ENCODE data around the gene HJURP.

Gene HJURP

DNA sequence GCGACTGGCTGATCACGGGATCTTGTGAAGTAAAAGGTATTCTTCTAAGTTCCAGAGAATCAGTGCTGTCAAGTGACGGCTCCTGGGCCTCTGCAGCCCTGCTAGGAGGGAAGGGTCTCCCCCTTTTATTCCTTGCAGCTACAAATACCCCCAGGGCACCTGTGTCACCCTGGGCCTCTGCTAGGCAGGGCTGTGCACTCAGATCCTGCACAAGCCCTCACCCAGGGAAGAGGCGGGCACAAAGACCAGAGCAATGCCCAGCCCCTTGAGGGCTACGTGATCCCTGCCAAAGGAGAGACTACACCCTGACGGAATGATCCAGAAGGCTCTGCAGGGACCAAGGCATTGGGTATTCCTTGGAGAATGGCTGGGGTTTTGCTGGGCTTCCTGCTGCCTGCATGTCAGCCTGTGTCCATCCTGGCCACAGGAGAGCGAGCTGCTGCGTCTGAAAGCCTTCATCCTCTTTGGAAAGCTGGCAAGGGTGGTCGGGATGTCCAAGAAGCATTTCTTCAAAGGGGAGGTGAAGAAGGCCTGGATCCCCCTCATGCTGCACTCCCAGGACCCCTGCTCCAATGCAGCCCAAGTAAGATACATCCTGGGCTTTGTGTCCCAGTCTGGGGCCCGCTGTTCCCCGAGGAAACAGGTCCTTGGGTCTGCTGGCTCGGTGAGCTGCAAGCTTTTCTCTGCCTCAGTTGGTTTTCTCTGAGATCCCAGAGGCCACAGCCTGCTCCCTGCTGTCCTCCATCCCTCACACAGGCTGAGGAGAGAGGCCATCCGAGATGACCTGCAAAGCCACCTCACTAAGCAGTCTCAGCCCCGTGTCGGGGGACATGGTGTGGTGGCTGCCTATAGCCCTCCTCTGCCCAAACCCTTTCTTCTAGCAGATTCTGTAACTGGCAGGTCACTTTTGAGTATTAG, 24.9 kb downstream of the HJURP start:
- Histone ChIP-seq H3K27me3 (replicated peaks; ENCODE audit: control insufficient read depth, insufficient read depth, low read length) (peaks cover 10% of the 10 kb centered on the region), H3K9me3 (ENCODE audit: control insufficient read depth, low read length) (peaks cover 8% of the 10 kb centered on the region), H3K4me3 (ENCODE audit: low read length) (no peak overlapping the region), H3K9ac (ENCODE audit: low read length) (no peak overlapping the region), H3K4me1 (ENCODE audit: control insufficient read depth, insufficient read depth, low read length) (peaks cover 17% of the 10 kb centered on the region), H3K36me3 (ENCODE audit: control insufficient read depth, insufficient read depth, low read length, severe bottlenecking) (no peaks in the 10 kb centered on the region)
- no peak for DNase-seq (ENCODE audit: low read depth)

DNA sequence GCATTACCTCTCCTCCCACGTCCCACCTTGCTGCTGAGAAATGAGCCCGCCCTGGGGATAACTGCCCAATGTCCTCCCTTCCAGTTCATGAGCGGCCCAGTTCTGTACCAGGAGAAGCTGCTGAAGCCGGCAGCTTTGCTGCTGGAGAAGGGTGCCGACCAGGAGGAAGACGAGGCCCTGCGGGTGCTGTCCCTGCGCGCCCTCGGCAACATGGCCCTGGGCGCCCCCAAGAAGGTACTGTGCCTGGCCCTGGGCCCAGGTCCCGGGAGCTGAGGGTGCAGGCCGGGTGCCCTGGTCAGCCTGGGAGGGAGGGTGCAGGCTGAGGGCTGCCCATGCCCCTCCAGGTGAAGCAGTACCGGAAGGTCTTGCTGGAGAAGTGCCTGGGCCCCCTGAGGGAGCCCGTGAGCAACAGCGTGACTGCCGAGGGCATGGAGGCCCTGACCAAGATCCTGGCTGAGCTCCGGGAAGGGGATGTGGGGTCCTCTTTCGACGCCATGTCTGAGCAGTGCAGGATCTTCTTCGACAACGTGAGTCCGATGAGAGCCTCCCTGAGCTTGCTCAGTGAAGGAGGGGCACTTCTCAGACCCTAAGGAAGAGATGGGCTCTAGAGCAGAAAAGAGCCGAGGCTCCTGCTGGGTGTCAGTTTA, 25.7 kb downstream of the HJURP start:
- Histone ChIP-seq H3K4me3 (ENCODE audit: low read length) (no peak overlapping the region), H3K9me3 (ENCODE audit: control insufficient read depth, low read length) (peaks cover 8% of the 10 kb centered on the region), H3K4me1 (ENCODE audit: control insufficient read depth, insufficient read depth, low read length) (peaks cover 12% of the 10 kb centered on the region), H3K9ac (ENCODE audit: low read length) (no peak overlapping the region), H3K36me3 (ENCODE audit: control insufficient read depth, insufficient read depth, low read length, severe bottlenecking) (no peaks in the 10 kb centered on the region), H3K27me3 (replicated peaks; ENCODE audit: control insufficient read depth, insufficient read depth, low read length) (peaks cover 10% of the 10 kb centered on the region)
- no peak for DNase-seq (ENCODE audit: low read depth)

DNA sequence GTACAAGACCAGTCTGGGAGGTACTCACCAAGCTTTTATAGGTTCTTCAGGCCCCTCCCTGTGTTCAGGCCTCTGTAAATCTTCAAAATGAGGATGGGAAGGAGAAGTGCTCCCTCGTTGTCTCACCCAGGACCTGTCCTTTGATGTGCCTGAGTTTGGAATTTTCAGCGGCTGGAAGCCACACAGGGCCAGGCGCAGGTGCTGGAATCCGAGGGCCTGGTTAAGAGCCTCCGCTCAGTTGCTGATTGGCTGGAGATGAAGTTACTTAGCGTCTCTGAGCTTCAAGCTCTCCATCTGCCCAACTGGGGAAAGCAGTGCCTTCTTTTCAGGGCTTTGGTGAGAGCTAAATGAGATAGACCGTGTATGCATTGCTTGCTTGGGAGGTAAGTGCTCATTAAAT, 30.0 kb downstream of the HJURP start:
- Histone ChIP-seq H3K4me1 (ENCODE audit: control insufficient read depth, insufficient read depth, low read length) (peaks cover 4% of the 10 kb centered on the region), H3K4me3 (ENCODE audit: low read length) (no peak overlapping the region), H3K9ac (ENCODE audit: low read length) (no peak overlapping the region), H3K9me3 (ENCODE audit: control insufficient read depth, low read length) (peaks cover 8% of the 10 kb centered on the region), H3K36me3 (ENCODE audit: control insufficient read depth, insufficient read depth, low read length, severe bottlenecking) (no peaks in the 10 kb centered on the region), H3K27me3 (replicated peaks; ENCODE audit: control insufficient read depth, insufficient read depth, low read length) (peaks cover 10% of the 10 kb centered on the region)
- DNase-seq (ENCODE audit: low read depth), result no peak

DNA sequence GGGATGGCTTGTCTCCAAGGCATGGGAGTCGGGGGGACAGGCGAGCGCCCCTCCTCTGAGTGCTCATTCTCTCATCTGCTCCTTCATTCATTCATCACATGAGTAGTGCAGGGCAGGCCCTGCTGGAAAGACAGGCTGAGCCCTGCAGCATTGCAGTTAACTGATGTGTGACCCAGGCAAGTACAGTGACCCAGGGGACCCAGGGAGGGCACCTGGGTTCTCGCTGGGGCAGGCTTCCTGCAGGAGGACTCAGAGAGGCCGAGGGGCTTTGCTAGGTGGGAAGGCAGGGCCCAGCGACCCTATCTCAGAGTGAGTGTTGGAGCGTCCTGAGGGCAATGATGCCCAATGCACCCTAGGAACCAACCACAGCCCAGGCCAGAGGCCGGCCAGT, 30.6 kb downstream of the HJURP start:
- Histone ChIP-seq H3K36me3 (ENCODE audit: control insufficient read depth, insufficient read depth, low read length, severe bottlenecking) (no peaks in the 10 kb centered on the region), H3K4me1 (ENCODE audit: control insufficient read depth, insufficient read depth, low read length) (peaks cover 4% of the 10 kb centered on the region), H3K27me3 (replicated peaks; ENCODE audit: control insufficient read depth, insufficient read depth, low read length) (peaks cover 4% of the 10 kb centered on the region), H3K9me3 (ENCODE audit: control insufficient read depth, low read length) (peaks cover 8% of the 10 kb centered on the region), H3K9ac (ENCODE audit: low read length) (no peak overlapping the region), H3K4me3 (ENCODE audit: low read length) (no peak overlapping the region)
- DNase-seq (ENCODE audit: low read depth), result no peak

DNA sequence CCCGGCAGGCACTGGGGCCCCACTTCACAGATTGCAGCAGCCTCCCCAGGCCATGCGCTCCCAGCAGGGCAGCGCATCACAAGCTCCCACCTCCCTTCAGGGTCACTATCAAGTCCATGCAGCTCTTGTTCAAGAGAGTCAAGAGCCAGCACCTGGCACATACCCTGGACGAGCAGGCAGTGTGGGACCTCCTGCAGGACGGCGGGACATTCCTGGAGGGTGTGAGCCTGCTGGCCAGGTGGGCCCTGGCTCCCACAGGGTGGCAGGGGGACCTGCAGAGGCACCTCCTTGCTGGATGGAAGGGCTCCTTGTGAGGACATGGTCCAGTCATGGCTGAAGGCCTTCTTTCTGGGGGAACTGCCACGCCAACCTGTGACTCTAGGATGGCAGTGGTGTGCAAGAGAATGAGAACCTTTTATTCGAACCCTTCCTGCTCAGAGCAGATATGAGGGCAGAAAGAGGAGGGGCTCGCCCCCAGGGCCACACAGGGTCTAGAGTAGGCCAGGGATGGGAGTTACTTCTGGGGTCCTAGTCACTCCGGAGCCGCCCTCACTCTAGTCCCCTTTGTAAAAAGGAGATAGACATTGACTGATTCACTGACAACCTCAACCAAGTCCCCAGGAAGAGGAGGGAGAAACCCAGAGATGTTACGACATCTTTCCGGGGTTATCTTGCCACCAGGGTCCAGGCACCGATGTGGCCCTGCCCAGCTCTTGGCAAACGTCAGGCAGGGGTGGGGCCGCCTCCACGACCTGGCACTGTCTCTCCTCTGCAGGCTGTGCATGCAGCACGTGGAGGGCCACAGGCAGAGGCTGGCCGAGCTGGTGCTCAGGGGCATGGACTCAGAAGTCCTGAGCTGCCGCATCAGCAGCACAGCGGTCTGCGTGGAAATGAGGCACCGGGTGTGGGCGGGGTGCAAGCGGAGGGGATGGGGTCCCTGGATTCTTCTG, 31.3 kb downstream of the HJURP start:
- H3K4me1 ChIP-seq (ENCODE audit: control insufficient read depth, insufficient read depth, low read length), result peaks cover 7% of the 10 kb centered on the region
- no peak overlapping the region for H3K4me3 ChIP-seq (ENCODE audit: low read length)
- no peaks in the 10 kb centered on the region for H3K36me3 ChIP-seq (ENCODE audit: control insufficient read depth, insufficient read depth, low read length, severe bottlenecking)
- no peak overlapping the region for H3K9ac ChIP-seq (ENCODE audit: low read length)
- no peak for DNase-seq (ENCODE audit: low read depth)
- peaks cover 8% of the 10 kb centered on the region for H3K9me3 ChIP-seq (ENCODE audit: control insufficient read depth, low read length)
- peaks cover 4% of the 10 kb centered on the region for H3K27me3 ChIP-seq (replicated peaks; ENCODE audit: control insufficient read depth, insufficient read depth, low read length)

DNA sequence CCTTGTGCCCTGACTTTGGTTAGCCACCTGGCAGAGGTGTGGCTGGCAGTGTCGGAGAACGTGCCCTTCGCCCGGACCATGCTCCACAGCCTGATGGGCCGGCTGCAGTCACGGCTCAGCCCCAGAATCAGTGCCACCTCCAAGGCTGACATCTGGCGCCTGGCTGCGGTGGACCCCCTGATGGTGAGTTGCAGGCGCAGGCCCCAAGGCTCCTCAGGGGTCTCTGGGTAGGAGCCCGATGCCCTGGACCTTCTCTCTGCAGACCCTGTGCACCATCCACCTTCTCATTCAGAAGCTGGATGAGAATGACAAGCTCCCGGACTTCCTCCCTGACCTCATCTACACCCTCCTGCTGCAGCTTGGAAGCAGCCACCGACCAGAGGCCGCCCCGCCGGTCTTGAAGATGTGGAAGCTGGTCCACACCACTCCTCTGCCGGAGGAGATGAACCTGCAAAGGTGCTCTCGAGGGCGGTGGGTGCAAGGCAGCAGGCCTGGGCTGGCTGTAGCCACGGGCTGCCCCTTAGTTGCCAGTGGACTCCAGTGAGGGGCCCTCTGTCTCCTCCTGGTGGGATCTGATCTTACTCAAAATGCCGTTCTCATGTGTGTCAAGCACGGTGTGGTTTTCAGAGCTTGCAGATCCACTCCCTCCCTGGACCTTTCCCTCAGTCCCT, 32.1 kb downstream of the HJURP start:
- Histone ChIP-seq H3K27me3 (replicated peaks; ENCODE audit: control insufficient read depth, insufficient read depth, low read length) (peaks cover 4% of the 10 kb centered on the region), H3K9me3 (ENCODE audit: control insufficient read depth, low read length) (peaks cover 8% of the 10 kb centered on the region), H3K4me3 (ENCODE audit: low read length) (no peak overlapping the region), H3K36me3 (ENCODE audit: control insufficient read depth, insufficient read depth, low read length, severe bottlenecking) (no peaks in the 10 kb centered on the region), H3K9ac (ENCODE audit: low read length) (no peak overlapping the region), H3K4me1 (ENCODE audit: control insufficient read depth, insufficient read depth, low read length) (peaks cover 15% of the 10 kb centered on the region)
- DNase-seq (ENCODE audit: low read depth), result no peak

DNA sequence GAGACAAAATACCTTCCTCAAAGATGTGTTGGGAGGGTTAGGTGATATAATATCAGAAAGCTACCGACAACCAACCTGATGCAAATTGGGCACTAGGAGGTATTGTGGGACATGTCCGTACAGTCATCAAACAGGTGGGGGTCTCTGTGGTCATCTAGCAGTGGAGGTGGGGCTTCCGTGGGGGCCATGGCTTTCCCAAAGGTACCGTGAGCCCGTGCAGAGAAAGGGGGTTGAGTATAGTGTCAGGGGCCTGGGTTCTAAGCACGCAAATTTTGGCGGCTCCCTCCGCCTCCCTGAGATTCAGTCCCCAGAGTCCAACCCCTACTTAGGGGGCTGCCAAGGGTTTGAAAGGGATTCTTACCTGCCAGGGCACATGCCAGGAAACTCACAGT, 32.6 kb downstream of the HJURP start:
- peaks cover 20% of the 10 kb centered on the region for H3K4me1 ChIP-seq (ENCODE audit: control insufficient read depth, insufficient read depth, low read length)
- no peak for DNase-seq (ENCODE audit: low read depth)
- H3K4me3 ChIP-seq (ENCODE audit: low read length), result no peak overlapping the region
- H3K36me3 ChIP-seq (ENCODE audit: control insufficient read depth, insufficient read depth, low read length, severe bottlenecking), result no peaks in the 10 kb centered on the region
- no peak overlapping the region for H3K9ac ChIP-seq (ENCODE audit: low read length)
- H3K9me3 ChIP-seq (ENCODE audit: control insufficient read depth, low read length), result peaks cover 6% of the 10 kb centered on the region
- H3K27me3 ChIP-seq (replicated peaks; ENCODE audit: control insufficient read depth, insufficient read depth, low read length), result peaks cover 4% of the 10 kb centered on the region

DNA sequence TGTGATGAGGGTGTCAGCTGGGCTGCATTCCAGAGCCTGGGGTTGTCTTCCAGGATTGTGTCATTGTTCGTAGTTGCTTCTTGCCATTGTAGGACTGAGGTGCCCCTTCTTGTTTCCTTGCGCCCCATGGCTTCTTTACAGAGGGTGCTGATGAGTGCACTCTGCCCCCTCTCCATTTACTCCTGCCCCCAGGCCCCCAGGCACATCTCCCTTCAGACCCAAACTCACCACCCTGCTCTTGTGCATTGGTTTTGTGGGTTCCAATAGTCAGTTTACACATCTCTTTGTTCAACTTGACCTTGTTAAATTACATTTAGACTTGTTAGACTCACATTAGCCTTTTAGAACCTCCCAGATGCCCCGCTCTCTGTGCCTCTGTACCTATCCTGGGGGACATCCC, 33.1 kb downstream of the HJURP start:
- no peak for DNase-seq (ENCODE audit: low read depth)
- H3K4me1 ChIP-seq (ENCODE audit: control insufficient read depth, insufficient read depth, low read length), result peaks cover 25% of the 10 kb centered on the region

DNA sequence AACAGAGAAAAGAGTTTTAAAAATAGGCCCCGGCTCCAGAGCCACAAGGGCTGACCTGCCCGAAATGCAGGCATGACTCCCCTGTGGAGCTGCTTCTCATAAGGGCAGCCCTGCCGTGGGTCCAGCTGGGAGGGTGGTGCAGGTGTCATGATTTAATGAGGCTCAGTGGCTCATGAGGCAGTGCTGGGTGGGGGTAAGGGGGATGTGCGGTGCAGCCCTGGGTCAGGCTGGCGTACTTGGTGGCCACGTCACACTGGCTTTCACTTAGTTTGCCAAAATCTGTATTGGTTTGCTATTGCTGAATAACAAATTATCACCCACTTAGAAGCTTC, 33.6 kb downstream of the HJURP start:
- H3K4me1 ChIP-seq (ENCODE audit: control insufficient read depth, insufficient read depth, low read length), result peaks cover 28% of the 10 kb centered on the region
- H3K27me3 ChIP-seq (replicated peaks; ENCODE audit: control insufficient read depth, insufficient read depth, low read length), result peaks cover 4% of the 10 kb centered on the region
- H3K9ac ChIP-seq (ENCODE audit: low read length), result no peak overlapping the region
- H3K36me3 ChIP-seq (ENCODE audit: control insufficient read depth, insufficient read depth, low read length, severe bottlenecking), result no peaks in the 10 kb centered on the region
- H3K9me3 ChIP-seq (ENCODE audit: control insufficient read depth, low read length), result no peaks in the 10 kb centered on the region
- H3K4me3 ChIP-seq (ENCODE audit: low read length), result no peak overlapping the region
- DNase-seq (ENCODE audit: low read depth), result no peak

More for the DNA sequence above, 33.1 kb downstream of the HJURP start:
- Histone ChIP-seq H3K27me3 (replicated peaks; ENCODE audit: control insufficient read depth, insufficient read depth, low read length) (peaks cover 4% of the 10 kb centered on the region), H3K9me3 (ENCODE audit: control insufficient read depth, low read length) (peaks cover under 1% of the 10 kb centered on the region), H3K36me3 (ENCODE audit: control insufficient read depth, insufficient read depth, low read length, severe bottlenecking) (no peaks in the 10 kb centered on the region), H3K9ac (ENCODE audit: low read length) (no peak overlapping the region), H3K4me3 (ENCODE audit: low read length) (no peak overlapping the region)

- peak; percentile 11 for DNase-seq (ENCODE audit: low read depth)
- no peak overlapping the region for H3K4me3 ChIP-seq (ENCODE audit: low read length)
- H3K4me1 ChIP-seq (ENCODE audit: control insufficient read depth, insufficient read depth, low read length), result peaks cover 28% of the 10 kb centered on the region
- no peaks in the 10 kb centered on the region for H3K36me3 ChIP-seq (ENCODE audit: control insufficient read depth, insufficient read depth, low read length, severe bottlenecking)
- no peaks in the 10 kb centered on the region for H3K9me3 ChIP-seq (ENCODE audit: control insufficient read depth, low read length)
- H3K27me3 ChIP-seq (replicated peaks; ENCODE audit: control insufficient read depth, insufficient read depth, low read length), result peaks cover 4% of the 10 kb centered on the region
- H3K9ac ChIP-seq (ENCODE audit: low read length), result no peak overlapping the region
Measured at GRCh38 chr2:233819884-233820773, 34.2 kb downstream of the HJURP start.
